Activated CD4-positive, alpha-beta memory T cell treated with anti-CD3 and anti-CD28 coated beads, Interleukin-2, amount 10 ng/mL, durations not matched to agents 7 days and 5 days (primary cell): ENCODE measurements around the gene GFAP. TPM values are rescaled to one million over a fixed set of nuclear protein-coding genes. Genes with fewer than 3 reads are reported as not detected.

Experiments
- CTCF ChIA-PET: fragments of 350-600 bp; sonication (Branson Sonifier 250); formaldehyde crosslinking; loops from one replicate; lab custom pipeline; 2021; ENCODE audit warnings: antibody characterized with exemption, inconsistent platforms; lab: Charles Lee
- POLR2A ChIA-PET: fragments of 350-600 bp; sonication (Branson Sonifier 250); formaldehyde crosslinking; loops from one replicate; lab custom pipeline; 2021; ENCODE audit warnings: antibody characterized with exemption; lab: Charles Lee
- DNase-seq: peaks from one replicate; pipeline ENCODE4 v3.0.0-alpha.2; 2020
- H3K27ac Mint-ChIP-seq: one replicate; pipeline ENCODE4 v1.8.0; 2021; ENCODE audit warnings: mild to moderate bottlenecking, mixed read lengths
- H3K27me3 Mint-ChIP-seq: one replicate; pipeline ENCODE4 v1.8.0; 2021; ENCODE audit warnings: mixed read lengths
- H3K36me3 Mint-ChIP-seq: one replicate; pipeline ENCODE4 v1.8.0; 2021; ENCODE audit warnings: low read depth, mixed read lengths
- H3K4me1 Mint-ChIP-seq: one replicate; pipeline ENCODE4 v1.8.0; 2021; ENCODE audit warnings: mixed read lengths
- H3K4me3 Mint-ChIP-seq: one replicate; pipeline ENCODE4 v1.8.0; 2021; ENCODE audit warnings: mild to moderate bottlenecking, mixed read lengths
- H3K9me3 Mint-ChIP-seq: one replicate; pipeline ENCODE4 v1.8.0; 2021; ENCODE audit warnings: mixed read lengths
- total RNA-seq, 2 experiments: library from RNA; stranded (reverse); gene quantifications; one replicate each; pipeline ENCODE4 v1.2.3, GENCODE V29; 2021

The GFAP gene
- total RNA-seq, 2 experiments from 2014 or later: not detected

DNA sequence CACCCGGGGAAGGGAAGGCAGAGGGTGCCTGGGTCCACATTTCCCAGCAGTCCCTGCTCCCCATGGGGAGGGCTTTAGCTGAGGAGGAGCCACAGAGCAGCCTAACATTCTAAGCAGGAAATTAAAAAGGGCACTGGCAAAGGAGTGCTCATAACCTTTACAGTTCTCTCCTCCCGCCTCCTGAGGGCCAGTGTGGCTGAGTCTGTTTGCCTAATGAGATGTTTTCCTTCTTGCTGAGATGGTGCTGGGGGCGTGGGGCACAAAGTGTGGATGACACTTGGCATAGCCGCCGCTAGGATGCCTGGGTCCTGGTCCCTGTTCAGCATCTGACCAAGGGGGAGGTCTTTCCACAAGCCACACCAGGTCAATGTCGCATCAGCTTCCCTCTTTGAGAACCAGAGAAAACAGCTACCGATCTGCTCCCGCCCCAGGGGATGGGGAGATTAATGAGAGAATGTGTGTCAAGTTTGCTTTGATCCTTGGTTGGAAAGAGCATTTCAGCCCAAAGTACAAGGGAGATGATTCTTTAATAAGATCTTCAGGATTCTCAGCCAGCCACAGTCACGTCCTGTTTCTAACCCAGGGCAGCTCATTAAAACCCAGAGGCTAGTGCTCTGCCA, 26.5 kb upstream of the GFAP start:
- no peaks in the 10 kb centered on the region for H3K27me3 Mint-ChIP-seq
- H3K4me1 Mint-ChIP-seq: peaks cover 63% of the 10 kb centered on the region
- H3K36me3 Mint-ChIP-seq: peaks cover 76% of the 10 kb centered on the region
- no peak overlapping the region for H3K4me3 Mint-ChIP-seq
- DNase-seq: no peak
- CTCF ChIA-PET: no interaction called here
- peak overlapping the region; percentile 63 for H3K27ac Mint-ChIP-seq
- POLR2A ChIA-PET: interaction anchor here (2.0 kb wide), 1 partner anchor 20 kb away, joined by 6 read pairs; no protein-coding TSS in a partner anchor
- H3K9me3 Mint-ChIP-seq: no peaks in the 10 kb centered on the region

DNA sequence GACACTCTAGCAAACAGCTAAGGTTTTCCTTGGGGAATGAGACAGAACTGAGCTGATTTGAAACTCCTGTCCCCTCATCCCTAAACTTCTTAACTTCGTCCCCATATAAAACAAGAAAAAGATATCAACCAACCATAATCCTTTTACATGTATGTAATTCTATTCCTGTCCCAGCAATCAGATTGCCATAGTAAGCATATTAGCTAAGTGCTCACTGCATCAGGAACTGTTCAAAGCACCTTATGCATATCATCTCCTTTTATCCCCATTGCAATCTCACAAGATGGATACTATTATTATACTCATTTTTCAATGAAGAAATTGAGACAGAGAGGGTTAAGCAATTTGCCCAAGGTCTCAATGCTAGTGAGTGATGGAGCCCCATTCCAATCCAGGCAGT, 25.5 kb upstream of the GFAP start:
- no peaks in the 10 kb centered on the region for H3K27me3 Mint-ChIP-seq
- ChIA-PET CTCF (interaction anchor here (1.5 kb wide), 1 partner anchor 82 kb away, joined by 6 read pairs; no protein-coding TSS in a partner anchor), POLR2A (interaction anchor here (1.0 kb wide), 1 partner anchor 17 kb away, joined by 3 read pairs; no protein-coding TSS in a partner anchor)
- H3K4me1 Mint-ChIP-seq: peaks cover 54% of the 10 kb centered on the region
- H3K4me3 Mint-ChIP-seq: no peak overlapping the region
- no peak for DNase-seq
- H3K36me3 Mint-ChIP-seq: peaks cover 73% of the 10 kb centered on the region
- no peak overlapping the region for H3K27ac Mint-ChIP-seq
- no peaks in the 10 kb centered on the region for H3K9me3 Mint-ChIP-seq

GRCh38 chr17:44940317-44940716, 25.0 kb upstream of the GFAP start:
- Mint-ChIP-seq H3K4me3 (no peak overlapping the region), H3K36me3 (peaks cover 76% of the 10 kb centered on the region), H3K4me1 (peaks cover 51% of the 10 kb centered on the region), H3K27me3 (no peaks in the 10 kb centered on the region), H3K9me3 (no peaks in the 10 kb centered on the region), H3K27ac (no peak overlapping the region)
- CTCF ChIA-PET: interaction anchor here (1.5 kb wide), 1 partner anchor 82 kb away, joined by 6 read pairs; no protein-coding TSS in a partner anchor
- DNase-seq: no peak
- POLR2A ChIA-PET: interaction anchor here (1.0 kb wide), 1 partner anchor 17 kb away, joined by 3 read pairs; no protein-coding TSS in a partner anchor

DNA sequence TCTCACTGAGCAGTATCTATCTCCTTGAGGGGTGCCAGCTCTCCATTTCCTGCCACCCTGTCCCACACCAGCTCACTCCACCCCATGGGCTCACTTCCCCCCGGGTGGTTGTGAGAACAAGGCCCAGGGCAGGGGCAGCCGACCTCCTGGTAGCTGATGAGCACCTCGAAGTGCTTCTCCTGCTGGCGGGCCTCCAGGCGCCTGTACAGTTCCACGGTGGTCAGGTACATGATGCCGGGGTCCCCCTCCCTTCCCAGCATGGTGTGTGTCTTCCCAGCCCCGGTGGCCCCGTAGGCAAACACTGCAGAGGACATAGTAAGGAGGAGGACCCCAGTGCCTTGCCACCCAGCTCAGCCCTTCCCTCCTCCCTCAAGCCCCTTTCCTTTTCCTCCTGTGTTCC, 19.8 kb upstream of the GFAP start:
- peaks cover 7% of the 10 kb centered on the region for H3K4me1 Mint-ChIP-seq
- H3K27me3 Mint-ChIP-seq: no peaks in the 10 kb centered on the region
- no peak for DNase-seq
- ChIA-PET POLR2A (interaction anchor here (1.4 kb wide), 1 partner anchor 12 kb away, joined by 6 read pairs; the partner anchor contains the start of gene KIF18B), CTCF (no interaction called here)
- no peak overlapping the region for H3K27ac Mint-ChIP-seq
- peaks cover 72% of the 10 kb centered on the region for H3K36me3 Mint-ChIP-seq
- no peak overlapping the region for H3K4me3 Mint-ChIP-seq
- no peaks in the 10 kb centered on the region for H3K9me3 Mint-ChIP-seq

GRCh38 chr17:44934745-44935105, 19.4 kb upstream of the GFAP start:
- DNase-seq: no peak
- peaks cover 73% of the 10 kb centered on the region for H3K36me3 Mint-ChIP-seq
- no peaks in the 10 kb centered on the region for H3K9me3 Mint-ChIP-seq
- H3K27ac Mint-ChIP-seq: no peak overlapping the region
- peaks cover 4% of the 10 kb centered on the region for H3K4me1 Mint-ChIP-seq
- POLR2A ChIA-PET: interaction anchor here (1.4 kb wide), 1 partner anchor 12 kb away, joined by 6 read pairs; the partner anchor contains the start of gene KIF18B
- no peak overlapping the region for H3K4me3 Mint-ChIP-seq
- CTCF ChIA-PET: no interaction called here
- H3K27me3 Mint-ChIP-seq: no peaks in the 10 kb centered on the region

DNA sequence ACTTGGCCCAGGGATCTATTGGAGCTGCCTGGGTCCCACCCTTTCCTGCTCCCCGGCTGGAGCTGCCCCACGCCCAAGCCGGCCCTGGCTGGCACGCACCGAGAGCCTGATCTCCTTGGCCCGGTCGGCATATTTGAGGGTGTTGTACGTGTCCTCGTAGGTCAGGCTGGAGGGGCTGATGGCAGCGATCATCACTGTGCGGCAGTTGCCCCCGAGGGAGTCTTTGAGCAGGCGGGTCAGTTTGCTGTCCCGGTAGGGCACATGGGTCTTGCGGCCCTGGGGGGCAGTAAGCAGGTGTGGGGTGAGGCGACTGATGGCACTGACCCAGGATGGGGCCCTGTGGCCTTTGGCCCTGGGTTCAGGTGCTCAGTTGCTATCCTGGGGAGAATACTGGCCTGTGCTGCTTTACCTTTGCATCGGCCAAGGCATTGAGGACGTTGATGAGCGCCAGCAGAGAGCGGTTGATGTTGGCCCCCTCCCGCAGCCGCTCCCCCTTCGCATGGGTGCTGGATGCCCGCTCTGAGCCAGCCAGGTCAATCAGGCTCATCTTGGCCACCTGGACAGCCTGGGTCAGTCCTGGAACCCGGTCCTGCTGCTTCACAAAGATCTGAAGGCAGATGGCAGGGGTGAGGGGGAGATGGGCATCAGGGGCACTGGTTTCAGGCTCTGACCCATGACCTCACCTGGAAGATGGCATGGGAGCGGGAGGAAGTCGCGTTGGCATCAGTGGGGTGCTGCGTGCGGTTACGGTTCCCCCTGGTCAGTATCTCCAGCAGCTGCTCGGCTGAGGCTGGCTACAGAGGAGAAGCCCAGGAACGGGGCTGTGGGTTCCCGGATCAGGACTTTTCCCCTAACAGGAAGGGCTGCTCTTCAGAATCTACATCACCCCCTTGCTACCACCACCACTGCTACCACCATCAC, 18.8 kb upstream of the GFAP start:
- H3K27me3 Mint-ChIP-seq: no peaks in the 10 kb centered on the region
- DNase-seq: no peak
- CTCF ChIA-PET: no interaction called here
- no peaks in the 10 kb centered on the region for H3K9me3 Mint-ChIP-seq
- peaks cover 2% of the 10 kb centered on the region for H3K4me1 Mint-ChIP-seq
- H3K4me3 Mint-ChIP-seq: no peak overlapping the region
- no peak overlapping the region for H3K27ac Mint-ChIP-seq
- POLR2A ChIA-PET: no interaction called here
- H3K36me3 Mint-ChIP-seq: peaks cover 76% of the 10 kb centered on the region

- DNase-seq: no peak
- peaks cover 78% of the 10 kb centered on the region for H3K36me3 Mint-ChIP-seq
- H3K9me3 Mint-ChIP-seq: no peaks in the 10 kb centered on the region
- peaks cover 2% of the 10 kb centered on the region for H3K4me1 Mint-ChIP-seq
- ChIA-PET CTCF (interaction anchor here (2.5 kb wide), 1 partner anchor 12 kb away, joined by 7 read pairs; no protein-coding TSS in a partner anchor), POLR2A (interaction anchor here (0.7 kb wide), 1 partner anchor 25 kb away, joined by 3 read pairs; no protein-coding TSS in a partner anchor)
- no peaks in the 10 kb centered on the region for H3K27me3 Mint-ChIP-seq
- no peak overlapping the region for H3K4me3 Mint-ChIP-seq
- no peak overlapping the region for H3K27ac Mint-ChIP-seq
Measured at GRCh38 chr17:44932787-44933097, 17.4 kb upstream of the GFAP start.

DNA sequence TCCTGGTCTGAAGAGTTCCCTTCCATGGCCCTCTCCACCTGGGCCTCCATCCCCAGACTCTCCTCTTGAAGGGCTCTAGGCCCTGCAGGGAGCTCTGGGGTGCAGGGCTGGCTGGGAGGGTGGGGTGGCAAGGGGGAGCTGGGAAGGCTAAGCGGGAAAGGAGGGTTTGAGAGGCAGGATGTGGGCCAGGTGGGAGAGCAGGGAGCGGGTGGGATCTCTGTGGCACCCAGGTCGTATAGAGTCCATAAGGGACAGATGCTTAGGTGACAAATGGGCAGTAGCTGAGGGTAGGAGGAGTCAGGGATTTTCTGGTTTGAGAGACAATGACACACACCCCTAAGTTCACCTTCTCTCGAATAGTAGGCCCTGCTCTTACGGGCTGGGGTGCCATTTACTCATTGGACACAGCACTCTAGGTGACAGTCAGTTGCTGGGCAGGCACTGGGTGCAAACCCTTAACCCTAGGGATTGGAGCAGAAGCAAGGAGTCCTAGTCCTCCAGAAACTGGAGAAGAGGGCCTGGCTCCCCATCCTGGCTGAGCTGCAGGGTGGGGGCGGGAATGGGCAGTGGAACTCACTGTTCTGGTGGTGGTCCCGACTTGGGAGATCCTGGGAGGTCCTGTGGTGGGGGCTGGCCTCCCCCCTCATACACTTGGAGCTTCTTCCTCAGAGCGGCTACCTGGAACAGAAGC, 16.9 kb upstream of the GFAP start:
- ChIA-PET CTCF (interaction anchor here (2.5 kb wide), 1 partner anchor 11 kb away, joined by 7 read pairs; no protein-coding TSS in a partner anchor), POLR2A (interaction anchor here (0.7 kb wide), 1 partner anchor 25 kb away, joined by 3 read pairs; no protein-coding TSS in a partner anchor)
- Mint-ChIP-seq H3K27ac (no peak overlapping the region), H3K9me3 (no peaks in the 10 kb centered on the region), H3K4me3 (no peak overlapping the region), H3K4me1 (peaks cover 2% of the 10 kb centered on the region), H3K36me3 (peaks cover 79% of the 10 kb centered on the region), H3K27me3 (no peaks in the 10 kb centered on the region)
- no peak for DNase-seq

DNA sequence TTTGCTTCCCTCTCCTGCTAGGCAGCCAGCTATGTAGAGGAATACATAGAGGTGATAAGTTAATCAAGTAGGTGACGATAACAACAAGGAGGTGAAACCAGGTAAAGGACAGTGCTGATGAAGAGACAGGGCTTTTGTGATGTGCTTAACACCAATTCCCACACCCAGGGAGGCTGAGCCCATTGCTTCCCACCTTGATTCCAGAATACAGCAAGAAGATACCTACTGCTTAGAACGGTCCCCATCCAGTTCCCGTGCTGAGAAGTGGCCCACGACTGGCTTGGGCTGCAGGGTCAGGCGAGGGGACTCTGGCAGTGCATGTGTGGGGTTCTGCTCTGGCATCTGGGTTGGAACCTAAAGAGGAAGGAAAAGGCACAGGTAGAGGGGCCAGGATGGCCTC, 16.1 kb upstream of the GFAP start:
- Mint-ChIP-seq H3K4me1 (no peaks in the 10 kb centered on the region), H3K9me3 (no peaks in the 10 kb centered on the region), H3K36me3 (peaks cover 79% of the 10 kb centered on the region), H3K27me3 (no peaks in the 10 kb centered on the region), H3K4me3 (no peak overlapping the region), H3K27ac (no peak overlapping the region)
- POLR2A ChIA-PET: no interaction called here
- CTCF ChIA-PET: interaction anchor here (2.5 kb wide), 1 partner anchor 10 kb away, joined by 7 read pairs; no protein-coding TSS in a partner anchor
- no peak for DNase-seq

DNA sequence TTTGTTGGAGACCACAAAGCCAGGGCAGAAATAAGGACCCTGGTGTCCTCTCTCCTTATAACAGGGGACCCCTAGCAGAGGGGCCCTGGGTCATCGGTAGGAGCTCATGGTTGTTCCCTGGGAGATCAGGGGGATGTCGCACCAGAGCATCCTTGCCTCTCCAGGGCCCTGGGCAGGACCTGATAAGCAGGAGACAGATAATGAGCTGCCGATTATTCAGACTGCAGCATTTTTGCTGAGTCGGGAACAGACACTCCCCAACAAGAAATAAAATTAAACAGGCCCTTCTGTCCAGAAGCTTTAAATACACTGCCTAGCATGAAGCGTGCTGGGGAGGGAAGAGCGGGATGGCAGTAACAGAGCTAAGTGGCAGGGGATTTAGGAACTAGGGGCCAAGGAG, 15.4 kb upstream of the GFAP start:
- Mint-ChIP-seq H3K4me3 (no peak overlapping the region), H3K9me3 (no peaks in the 10 kb centered on the region), H3K36me3 (peaks cover 81% of the 10 kb centered on the region), H3K27me3 (no peaks in the 10 kb centered on the region), H3K27ac (no peak overlapping the region), H3K4me1 (no peaks in the 10 kb centered on the region)
- no peak for DNase-seq
- CTCF ChIA-PET: interaction anchor here (1.3 to 2.4 kb wide), 2 partner anchors 10 to 120 kb away, joined by 3 to 7 read pairs; no protein-coding TSS in a partner anchor
- POLR2A ChIA-PET: no interaction called here

DNA sequence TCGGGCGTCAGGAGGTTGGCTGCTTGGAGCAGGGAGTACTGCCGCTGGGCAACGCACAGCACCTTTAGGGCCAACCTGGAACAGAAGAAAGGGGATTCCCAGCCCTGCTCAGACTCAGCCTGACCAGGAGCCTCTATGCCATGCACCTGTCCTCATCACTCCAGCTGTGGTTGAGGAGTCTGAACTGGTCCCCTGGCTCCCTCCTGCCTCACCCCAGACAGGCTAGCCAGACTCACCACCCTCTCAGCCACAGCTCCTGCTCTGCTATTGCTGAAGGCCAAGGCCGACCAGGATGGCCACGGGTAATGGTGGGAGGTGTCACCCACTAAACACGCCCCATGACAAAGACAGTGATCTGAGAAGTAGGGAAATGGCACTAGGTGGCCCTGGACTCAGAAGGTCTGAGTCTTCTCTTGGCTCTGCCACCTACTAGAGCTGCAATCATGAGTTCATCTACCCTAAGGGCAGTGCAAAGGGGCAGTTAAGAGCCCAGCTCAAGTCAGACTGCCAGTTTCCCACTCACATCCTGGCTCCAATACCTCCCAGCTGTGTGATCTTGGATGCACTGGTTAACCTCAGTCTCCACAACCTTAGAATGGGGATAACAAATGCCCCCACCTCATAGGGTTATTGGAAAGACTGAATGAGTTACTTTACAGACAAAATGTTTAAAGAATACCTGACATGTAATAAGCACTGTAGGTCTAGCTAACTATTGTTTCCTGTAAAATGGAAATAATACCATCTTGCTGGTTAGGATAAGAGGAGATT, 13.8 kb upstream of the GFAP start:
- CTCF ChIA-PET: interaction anchor here (0.7 to 2.4 kb wide), 3 partner anchors 9 to 151 kb away, joined by 3 to 7 read pairs (median 3); no protein-coding TSS in a partner anchor
- Mint-ChIP-seq H3K27me3 (no peaks in the 10 kb centered on the region), H3K36me3 (peaks cover 78% of the 10 kb centered on the region), H3K4me1 (no peaks in the 10 kb centered on the region), H3K9me3 (no peaks in the 10 kb centered on the region), H3K27ac (no peak overlapping the region), H3K4me3 (no peak overlapping the region)
- no peak for DNase-seq
- POLR2A ChIA-PET: interaction anchor here (1.2 kb wide), 1 partner anchor 9 kb away, joined by 3 read pairs; no protein-coding TSS in a partner anchor

GRCh38 chr17:44928136-44928535, 12.8 kb upstream of the GFAP start:
- no peaks in the 10 kb centered on the region for H3K9me3 Mint-ChIP-seq
- H3K4me1 Mint-ChIP-seq: no peaks in the 10 kb centered on the region
- CTCF ChIA-PET: interaction anchor here (2.4 kb wide), 1 partner anchor 8 kb away, joined by 7 read pairs; no protein-coding TSS in a partner anchor
- DNase-seq: no peak
- POLR2A ChIA-PET: no interaction called here
- H3K27me3 Mint-ChIP-seq: no peaks in the 10 kb centered on the region
- peaks cover 70% of the 10 kb centered on the region for H3K36me3 Mint-ChIP-seq
- no peak overlapping the region for H3K27ac Mint-ChIP-seq
- no peak overlapping the region for H3K4me3 Mint-ChIP-seq
